OCI-LY3 (cell line): ENCODE measurements around the gene TNFRSF1B.
A peak's percentile ranks its signal among the peaks of the same experiment; 100 is the strongest.

Source experiments
- H2AFZ ChIP-seq: fragments of 200-600, 300-600 bp; shearing (Covaris generic); 2 replicates; pipeline ENCODE4 v1.6.0; 2014; ENCODE audit warnings: antibody characterized with exemption, low read depth, low read length
- H3K27ac ChIP-seq: fragments of 200-600, 300-600 bp; sonication (generic); 2 replicates; pipeline ENCODE4 v1.5.1; 2014; ENCODE audit warnings: mild to moderate bottlenecking, low read length, moderate library complexity, mixed read lengths
- H3K27me3 ChIP-seq: fragments of 200-600, 300-600 bp; sonication (generic); 2 replicates; pipeline ENCODE4 v1.6.1; 2014; ENCODE audit warnings: low read depth, low read length, mixed read lengths
- H3K36me3 ChIP-seq: fragments of 200-600, 300-600 bp; sonication (generic); replicated peaks from 2 replicates; pipeline ENCODE3; 2014; ENCODE audit warnings: low read depth, low read length, mixed read lengths
- H3K4me1 ChIP-seq: fragments of 300-600, 200-600 bp; sonication (generic); 2 replicates; pipeline ENCODE4 v1.6.1; 2014; ENCODE audit warnings: low read length, mixed read lengths
- H3K4me2 ChIP-seq: fragments of 200-600, 300-600 bp; sonication (generic); 2 replicates; pipeline ENCODE4 v1.6.1; 2014; ENCODE audit warnings: low read length, mixed read lengths
- H3K4me3 ChIP-seq: fragments of 300-600, 200-600 bp; sonication (generic); 2 replicates; pipeline ENCODE4 v1.5.1; 2014; ENCODE audit warnings: antibody characterized with exemption, mild to moderate bottlenecking, low read length, moderate library complexity
- H3K79me2 ChIP-seq: fragments of 300-600, 200-600 bp; shearing (Covaris generic); 2 replicates; pipeline ENCODE4 v1.6.1; 2014; ENCODE audit warnings: mild to moderate bottlenecking, low read length, mixed read lengths
- H3K9ac ChIP-seq: fragments of 300-600, 200-600 bp; shearing (Covaris generic); 2 replicates; pipeline ENCODE4 v1.6.0; 2014; ENCODE audit warnings: mild to moderate bottlenecking, low read length, moderate library complexity
- H3K9me3 ChIP-seq: fragments of 200-600, 300-600 bp; shearing (Covaris generic); 2 replicates; pipeline ENCODE4 v1.6.1; 2014; ENCODE audit warnings: low read length, mixed read lengths; ENCODE audit not compliant: insufficient read depth
- H4K20me1 ChIP-seq: fragments of 200-600, 300-600 bp; sonication (generic); 2 replicates; pipeline ENCODE4 v1.6.1; 2016; ENCODE audit warnings: low read length, mixed read lengths; ENCODE audit not compliant: insufficient read depth
- CTCF ChIP-seq: fragments of 200-600, 300-600 bp; sonication (generic); IDR thresholded peaks from 2 replicates; pipeline ENCODE4 v1.5.1; 2014; ENCODE audit warnings: antibody characterized with exemption, low read length, low read depth
- EZH2phosphoT487 ChIP-seq: fragments of 200-600 bp; shearing (Covaris generic); IDR thresholded peaks from 2 replicates; pipeline ENCODE4 v1.6.1; 2018; ENCODE audit warnings: antibody characterized with exemption, mixed run types, low read depth

TNFRSF1B gene

DNA sequence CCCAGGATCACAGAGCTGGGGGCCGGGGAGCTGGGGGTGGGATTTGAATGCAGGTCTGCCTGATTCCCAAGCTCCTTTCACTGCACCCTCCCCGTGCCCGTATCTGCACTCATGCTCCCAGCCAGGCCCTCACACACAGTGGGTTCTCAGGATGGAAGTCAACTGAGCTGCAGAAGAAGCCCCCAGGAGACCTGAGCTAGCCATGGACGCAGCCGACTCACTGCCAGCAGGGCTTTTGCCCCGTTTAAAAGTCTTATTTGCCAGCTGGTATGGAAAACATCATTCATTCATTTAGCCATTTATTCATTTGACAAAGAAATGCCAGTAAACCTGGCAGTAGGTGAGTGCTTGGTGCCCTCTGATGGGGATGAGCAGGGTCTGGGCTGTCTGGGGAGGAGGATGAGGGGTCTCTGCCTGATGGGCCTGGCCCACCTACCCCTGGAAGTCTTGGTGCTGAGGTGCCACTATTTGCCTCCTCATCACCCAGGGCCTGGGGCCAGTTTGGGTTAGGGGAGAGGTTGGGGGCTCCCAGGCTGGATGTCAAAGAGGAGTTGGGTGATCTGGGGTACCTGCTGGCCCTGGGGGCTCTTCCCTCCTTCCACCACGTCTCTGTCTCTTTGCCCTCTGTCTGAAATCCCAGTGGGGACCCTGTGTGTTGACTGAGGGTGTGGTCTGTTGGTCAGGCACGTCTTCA lies 2.8 kb downstream of the TNFRSF1B start:
- no peak overlapping the region for H3K9ac ChIP-seq
- no peaks in the 10 kb centered on the region for H3K27me3 ChIP-seq
- H3K27ac ChIP-seq = no peak overlapping the region
- no peak overlapping the region for H3K4me3 ChIP-seq
- peaks cover 53% of the 10 kb centered on the region for H3K4me1 ChIP-seq
- TF ChIP-seq EZH2phosphoT487 (no peak), CTCF (no peak)
- H3K79me2 ChIP-seq = peaks cover 76% of the 10 kb centered on the region
- no peak overlapping the region for H2AFZ ChIP-seq
- H3K36me3 ChIP-seq = peaks cover 37% of the 10 kb centered on the region
- peaks cover 66% of the 10 kb centered on the region for H4K20me1 ChIP-seq
- H3K9me3 ChIP-seq = no peaks in the 10 kb centered on the region
- H3K4me2 ChIP-seq = no peak overlapping the region

- Histone ChIP-seq H2AFZ (no peak overlapping the region), H3K27me3 (no peaks in the 10 kb centered on the region), H3K4me3 (no peak overlapping the region), H3K9me3 (no peaks in the 10 kb centered on the region), H3K4me2 (no peak overlapping the region), H3K27ac (no peak overlapping the region), H3K36me3 (peaks cover 39% of the 10 kb centered on the region), H3K79me2 (peaks cover 83% of the 10 kb centered on the region), H4K20me1 (peaks cover 72% of the 10 kb centered on the region), H3K9ac (no peak overlapping the region), H3K4me1 (peaks cover 46% of the 10 kb centered on the region)
- no peak for TF ChIP-seq CTCF
- TF ChIP-seq EZH2phosphoT487 = no peak
Observed at GRCh38 chr1:12170263-12170671, 3.5 kb downstream of the TNFRSF1B start.

DNA sequence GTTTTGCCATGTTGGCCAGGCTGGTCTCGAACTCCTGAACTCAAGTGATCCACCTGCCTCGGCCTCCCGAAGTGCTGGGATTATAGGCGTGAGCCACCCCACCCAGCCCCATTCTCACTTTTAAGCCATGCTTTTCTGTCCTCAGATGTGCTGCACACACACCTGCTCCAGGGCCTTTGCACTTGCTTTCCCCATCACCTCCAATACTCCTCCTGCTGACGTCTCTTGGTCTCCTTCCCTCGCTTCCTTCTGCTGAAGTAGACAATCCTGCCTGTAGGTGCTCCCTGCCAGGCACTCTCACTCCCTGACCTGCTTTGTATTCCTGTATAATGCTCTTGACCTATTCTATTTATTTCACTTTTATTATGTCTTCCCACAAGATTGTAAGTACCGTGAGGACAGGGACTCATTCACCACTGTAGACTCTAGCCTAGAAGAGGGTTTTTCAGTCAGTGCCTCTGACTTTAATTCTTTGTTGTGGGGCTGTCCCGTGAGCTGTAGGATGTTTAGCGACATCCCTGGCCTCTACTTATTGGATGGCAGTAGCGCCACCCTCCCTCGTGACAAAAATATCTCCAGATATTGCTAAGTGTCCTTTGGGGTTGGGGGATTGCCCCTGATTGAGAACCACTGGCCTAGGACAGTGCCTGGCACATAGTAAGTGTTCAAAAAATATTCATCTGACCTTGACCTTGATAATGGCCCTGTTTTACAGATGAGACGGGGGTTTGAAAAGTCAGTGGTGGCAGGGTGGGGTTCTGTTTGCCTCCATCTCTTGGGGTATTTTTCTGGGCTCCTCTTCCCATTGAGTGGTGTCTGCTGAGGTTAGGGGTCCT lies 4.6 kb downstream of the TNFRSF1B start:
- Histone ChIP-seq H3K4me3 (no peak overlapping the region), H3K27me3 (no peaks in the 10 kb centered on the region)

More for the DNA sequence above, 4.6 kb downstream of the TNFRSF1B start:
- H3K79me2 ChIP-seq = peaks cover 94% of the 10 kb centered on the region
- H3K4me1 ChIP-seq = peaks cover 36% of the 10 kb centered on the region
- H3K27ac ChIP-seq = no peak overlapping the region
- peaks cover 82% of the 10 kb centered on the region for H4K20me1 ChIP-seq
- H3K36me3 ChIP-seq = peaks cover 40% of the 10 kb centered on the region
- H3K9me3 ChIP-seq = no peaks in the 10 kb centered on the region
- peak overlapping the region; percentile 24; the same call in 1 of the 2 replicates for H3K4me2 ChIP-seq
- TF ChIP-seq CTCF (no peak), EZH2phosphoT487 (no peak)
- no peak overlapping the region for H3K9ac ChIP-seq
- H2AFZ ChIP-seq = no peak overlapping the region
